Peyer's patch (tissue), 4 donors: ENCODE measurements around the gene MKS1. TPM values are rescaled to one million over a fixed set of nuclear protein-coding genes. Genes with fewer than 3 reads are reported as not detected.

Experiments
- DNase-seq, 3 donors: peaks; one replicate each; pipeline ENCODE4 v3.0.0-alpha.2; 2017 to 2019
- H3K27ac ChIP-seq, 4 donors: fragments of 200-600 bp; sonication (generic); one replicate each; pipeline ENCODE4 v1.5.1; 2016 to 2019
- H3K27me3 ChIP-seq, 2 donors: fragments of 200-600 bp; sonication (generic); one replicate each; pipeline ENCODE4 v1.5.1; 2019
- H3K36me3 ChIP-seq, 3 donors: fragments of 200-600 bp; sonication (generic); one replicate each; pipeline ENCODE4 v1.5.1; 2016 to 2019
- H3K4me1 ChIP-seq, 4 donors: fragments of 200-600 bp; sonication (generic); one replicate each; pipeline ENCODE4 v1.5.1; 2016 to 2019
- H3K4me3 ChIP-seq, 4 donors: fragments of 200-600 bp; sonication (generic); 1 replicate in 3 of 4; 2 replicates in 1 of 4; pipeline ENCODE4 v1.5.1; 2016 to 2019; ENCODE audit warnings: mild to moderate bottlenecking in 1 of 4
- H3K9me3 ChIP-seq, 4 donors: fragments of 200-600 bp; sonication (generic); one replicate each; pipeline ENCODE4 v1.5.1; 2016 to 2019; ENCODE audit warnings: mild to moderate bottlenecking in 1 of 4
- CTCF ChIP-seq, 6 experiments: fragments of 450-650 bp in 4 of 6; fragments of 200-600 bp in 2 of 6; sonication (generic) in 1 of 6; IDR thresholded peaks; one replicate each; pipeline ENCODE4 v1.5.1; 2017 to 2019; ENCODE audit warnings: antibody characterized with exemption in 6 of 6, mild to moderate bottlenecking in 3 of 6, moderate library complexity in 1 of 6
- POLR2A ChIP-seq, 2 donors: fragments of 450-650 bp; IDR thresholded peaks; one replicate each; pipeline ENCODE4 v1.5.1; 2017; ENCODE audit warnings: antibody characterized with exemption in 2 of 2, mild to moderate bottlenecking in 2 of 2, moderate library complexity in 2 of 2
- total RNA-seq, 4 donors: library from RNA; depleted of rRNA; stranded (reverse); fragments of >200 nt; gene quantifications; one replicate each; pipeline ENCODE4 v1.1.0, GENCODE V29; 2016

The MKS1 gene
- total RNA-seq, 4 donors from 2014 or later: 6.7 to 20.9 (median 14.8) TPM

GRCh38 chr17:58264407-58265103, 45.5 kb upstream of the MKS1 start:
- no peaks in the 10 kb centered on the region for H3K27me3 ChIP-seq
- H3K4me1 ChIP-seq: no peaks in the 10 kb centered on the region
- H3K9me3 ChIP-seq: no peaks in the 10 kb centered on the region

GRCh38 chr17:58263773-58264172, 44.7 kb upstream of the MKS1 start:
- Histone ChIP-seq H3K4me3 (no peak overlapping the region), H3K36me3 (no peaks in the 10 kb centered on the region), H3K4me1 (no peaks in the 10 kb centered on the region), H3K27me3 (no peaks in the 10 kb centered on the region), H3K9me3 (no peaks in the 10 kb centered on the region), H3K27ac (no peak overlapping the region)
- TF ChIP-seq POLR2A (IDR thresholded peaks at IDR 0.05) (no peak), CTCF (IDR thresholded peaks at IDR 0.05) (no peak)
- no peak for DNase-seq

More at GRCh38 chr17:58264407-58265103, 45.5 kb upstream of the MKS1 start:
- Histone ChIP-seq H3K36me3 (no peaks in the 10 kb centered on the region), H3K27ac (no peak overlapping the region), H3K4me3 (no peak overlapping the region)
- TF ChIP-seq POLR2A (IDR thresholded peaks at IDR 0.05) (no peak), CTCF (IDR thresholded peaks at IDR 0.05) (no peak)
- DNase-seq: no peak

DNA sequence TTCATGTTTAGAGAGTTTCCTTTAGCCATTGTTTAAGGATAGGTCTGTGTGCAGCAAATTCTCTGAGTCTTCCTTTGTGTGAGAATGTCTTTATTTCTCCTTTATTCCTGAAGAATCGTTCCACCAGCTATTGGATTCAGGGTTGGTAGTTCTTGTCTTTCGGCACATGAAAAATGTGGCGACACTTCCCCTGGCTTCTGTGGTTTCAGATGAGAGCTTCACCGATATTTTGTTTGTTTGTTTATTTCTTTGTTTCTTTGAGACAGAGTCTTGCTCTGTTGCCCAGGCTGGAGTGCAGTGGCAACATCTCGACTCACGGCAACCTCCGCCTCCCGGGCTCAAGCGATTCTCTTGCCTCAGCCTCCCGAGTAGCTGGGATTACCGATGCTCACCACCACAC, 43.1 kb upstream of the MKS1 start:
- H3K36me3 ChIP-seq: no peaks in the 10 kb centered on the region
- no peaks in the 10 kb centered on the region for H3K9me3 ChIP-seq
- DNase-seq: no peak
- no peak overlapping the region for H3K4me3 ChIP-seq
- TF ChIP-seq POLR2A (IDR thresholded peaks at IDR 0.05) (no peak), CTCF (IDR thresholded peaks at IDR 0.05) (no peak)
- H3K27ac ChIP-seq: no peak overlapping the region
- no peaks in the 10 kb centered on the region for H3K4me1 ChIP-seq
- H3K27me3 ChIP-seq: no peaks in the 10 kb centered on the region

DNA sequence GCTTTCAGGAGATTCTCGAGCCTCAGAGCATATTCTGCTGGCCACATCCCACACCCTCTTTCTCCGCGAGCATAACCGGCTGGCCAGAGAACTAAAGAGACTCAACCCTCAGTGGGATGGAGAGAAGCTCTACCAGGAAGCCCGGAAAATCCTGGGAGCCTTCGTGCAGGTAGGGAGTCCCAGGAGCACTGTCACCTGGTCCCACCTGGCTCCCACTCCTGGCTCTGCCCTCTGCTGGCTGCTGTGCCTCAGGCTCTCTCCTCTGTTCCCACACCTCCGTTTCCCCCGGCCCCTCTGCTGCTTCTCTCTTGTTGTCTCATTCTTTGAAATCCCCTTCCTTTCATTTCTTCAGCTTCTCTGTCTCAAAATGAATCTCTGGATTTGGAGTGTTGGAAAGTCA, 35.7 kb upstream of the MKS1 start:
- TF ChIP-seq POLR2A (IDR thresholded peaks at IDR 0.05) (no peak), CTCF (IDR thresholded peaks at IDR 0.05) (peak in 2 of 6 experiments; percentile 27 to 31)
- Histone ChIP-seq H3K27ac (no peak overlapping the region), H3K4me1 (peaks cover 0 to 2% (median under 1%) of the 10 kb centered on the region in 4 donors), H3K4me3 (no peak overlapping the region), H3K9me3 (no peaks in the 10 kb centered on the region), H3K36me3 (no peaks in the 10 kb centered on the region), H3K27me3 (no peaks in the 10 kb centered on the region)
- DNase-seq: no peak

DNA sequence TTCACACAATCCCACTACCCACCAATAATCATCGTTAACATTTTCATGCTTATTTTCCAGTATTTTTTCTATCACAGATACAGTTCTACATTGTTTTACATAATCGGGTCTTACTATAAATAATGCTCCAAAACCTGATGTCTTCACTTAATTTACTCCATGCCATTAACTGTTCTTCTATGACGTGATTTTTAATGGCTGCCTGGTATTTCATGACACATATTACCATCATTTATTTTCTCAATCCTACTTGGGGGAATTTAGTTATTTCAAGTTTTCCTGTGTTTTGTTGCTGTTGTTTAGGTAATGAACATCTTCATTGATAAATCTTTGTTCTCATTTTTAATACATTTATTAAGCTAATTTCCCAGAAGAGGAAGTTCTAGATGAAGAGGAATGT, 34.0 kb upstream of the MKS1 start:
- Histone ChIP-seq H3K27ac (no peak overlapping the region), H3K9me3 (no peaks in the 10 kb centered on the region), H3K4me3 (no peak overlapping the region), H3K4me1 (peaks cover 0 to 12% (median 7%) of the 10 kb centered on the region in 4 donors), H3K27me3 (no peaks in the 10 kb centered on the region), H3K36me3 (no peaks in the 10 kb centered on the region)
- no peak for TF ChIP-seq CTCF (IDR thresholded peaks at IDR 0.05)
- TF ChIP-seq POLR2A (IDR thresholded peaks at IDR 0.05): no peak
- DNase-seq: no peak
